ENCODE measurements around the gene OR10H4.

GRCh38 chr19:15992014-15992413, 43.2 kb downstream of the OR10H4 start:
- TF ChIP-seq EZH2 (IDR thresholded peaks at IDR 0.05) (no peak), POLR2AphosphoS5 (IDR thresholded peaks at IDR 0.05; ENCODE audit: borderline replicate concordance, low read depth, low read length) (no peak), FOXP2 (optimal IDR thresholded peaks at IDR 0.05; ENCODE audit: control extremely low read depth, extremely low read length, insufficient read depth) (no peak)
